ENCODE results near the gene DRG2. TPM values are rescaled to one million over a fixed set of nuclear protein-coding genes. Genes with fewer than 3 reads are reported as not detected.

DRG2 gene
- total RNA-seq, 6 donors from 2014 or later = 28.7 to 40.9 (median 33.5) TPM

GRCh38 chr17:18120461-18121017 lies 32.8 kb downstream of the DRG2 start:
- DNase-seq (peak in 1 of 2 donors; percentile 77), ATAC-seq (ENCODE audit: low FRiP score in 2 of 2) (no peak)
- WGBS, 2 donors = 85 to 92% methylated on average over 48 to 67 of the region's 68 CpGs

GRCh38 chr17:18121144-18121910 lies 33.6 kb downstream of the DRG2 start:
- ATAC-seq (ENCODE audit: low FRiP score in 2 of 2) (no peak), DNase-seq (no peak)
- Histone ChIP-seq H3K27ac (no peak overlapping the region), H3K4me1 (no peaks in the 10 kb centered on the region), H3K4me3 (no peak overlapping the region), H3K36me3 (no peaks in the 10 kb centered on the region), H3K27me3 (no peaks in the 10 kb centered on the region), H3K9me3 (peaks cover 0 to 16% (median 5%) of the 10 kb centered on the region in 4 donors)
- WGBS, 2 donors = 91 to 93% methylated on average over 25 to 51 of the region's 54 CpGs
- TF ChIP-seq EP300 (IDR thresholded peaks at IDR 0.05) (no peak), POLR2A (IDR thresholded peaks at IDR 0.05) (no peak), CTCF (IDR thresholded peaks at IDR 0.05) (no peak), POLR2AphosphoS5 (IDR thresholded peaks at IDR 0.05) (no peak)

More at GRCh38 chr17:18120461-18121017, 32.8 kb downstream of the DRG2 start:
- Histone ChIP-seq H3K9me3 (peaks cover 0 to 16% (median 5%) of the 10 kb centered on the region in 4 donors), H3K4me1 (no peaks in the 10 kb centered on the region), H3K4me3 (no peak overlapping the region), H3K36me3 (no peaks in the 10 kb centered on the region), H3K27me3 (no peaks in the 10 kb centered on the region), H3K27ac (no peak overlapping the region)
- TF ChIP-seq CTCF (IDR thresholded peaks at IDR 0.05) (no peak), EP300 (IDR thresholded peaks at IDR 0.05) (no peak), POLR2A (IDR thresholded peaks at IDR 0.05) (no peak), POLR2AphosphoS5 (IDR thresholded peaks at IDR 0.05) (no peak)

GRCh38 chr17:18122990-18123753 lies 35.4 kb downstream of the DRG2 start:
- TF ChIP-seq POLR2AphosphoS5 (IDR thresholded peaks at IDR 0.05) (no peak), CTCF (IDR thresholded peaks at IDR 0.05) (no peak), POLR2A (IDR thresholded peaks at IDR 0.05) (no peak), EP300 (IDR thresholded peaks at IDR 0.05) (no peak)
- ATAC-seq (ENCODE audit: low FRiP score in 2 of 2) (no peak), DNase-seq (no peak)
- Histone ChIP-seq H3K9me3 (peaks cover 0 to 16% (median 5%) of the 10 kb centered on the region in 4 donors), H3K4me3 (no peak overlapping the region), H3K27me3 (no peaks in the 10 kb centered on the region), H3K27ac (no peak overlapping the region), H3K4me1 (no peaks in the 10 kb centered on the region), H3K36me3 (no peaks in the 10 kb centered on the region)
- WGBS, 2 donors = 77 to 81% methylated on average over 5 to 29 of the region's 31 CpGs

- H3K4me3 ChIP-seq = no peak overlapping the region
- ATAC-seq (ENCODE audit: low FRiP score in 2 of 2) = no peak
- H3K9me3 ChIP-seq = peaks cover 0 to 11% (median 3%) of the 10 kb centered on the region in 4 donors
- TF ChIP-seq POLR2AphosphoS5 (IDR thresholded peaks at IDR 0.05) (peak; percentile 46 to 49), POLR2A (IDR thresholded peaks at IDR 0.05) (no peak)
- no peaks in the 10 kb centered on the region for H3K4me1 ChIP-seq
- H3K27me3 ChIP-seq = no peaks in the 10 kb centered on the region
- 78 to 82% methylated on average over 5 to 11 of the region's 11 CpGs for WGBS, 2 donors
- DNase-seq = no peak
- H3K36me3 ChIP-seq = no peaks in the 10 kb centered on the region
- H3K27ac ChIP-seq = no peak overlapping the region
These were observed 36.8 kb downstream of the DRG2 start for GRCh38 chr17:18124345-18125126.
